Measurements from ENCODE around the gene SLC39A1.

DNA sequence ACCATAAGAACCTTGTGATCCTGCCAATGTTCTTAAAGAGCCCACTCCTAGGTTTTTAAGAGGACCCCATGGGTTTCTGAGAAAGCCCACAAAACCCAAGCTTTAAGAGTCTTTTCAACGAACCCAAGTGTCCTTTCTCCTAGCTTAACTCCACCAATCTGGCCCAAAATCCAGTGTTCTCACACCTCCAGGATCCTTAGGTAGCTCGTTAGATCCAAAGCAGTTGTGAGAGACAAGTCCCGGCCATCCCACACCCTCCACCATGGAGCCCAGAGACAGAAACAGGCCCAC lies 18.6 kb downstream of the SLC39A1 start:
- TF ChIP-seq, protein P1, sequence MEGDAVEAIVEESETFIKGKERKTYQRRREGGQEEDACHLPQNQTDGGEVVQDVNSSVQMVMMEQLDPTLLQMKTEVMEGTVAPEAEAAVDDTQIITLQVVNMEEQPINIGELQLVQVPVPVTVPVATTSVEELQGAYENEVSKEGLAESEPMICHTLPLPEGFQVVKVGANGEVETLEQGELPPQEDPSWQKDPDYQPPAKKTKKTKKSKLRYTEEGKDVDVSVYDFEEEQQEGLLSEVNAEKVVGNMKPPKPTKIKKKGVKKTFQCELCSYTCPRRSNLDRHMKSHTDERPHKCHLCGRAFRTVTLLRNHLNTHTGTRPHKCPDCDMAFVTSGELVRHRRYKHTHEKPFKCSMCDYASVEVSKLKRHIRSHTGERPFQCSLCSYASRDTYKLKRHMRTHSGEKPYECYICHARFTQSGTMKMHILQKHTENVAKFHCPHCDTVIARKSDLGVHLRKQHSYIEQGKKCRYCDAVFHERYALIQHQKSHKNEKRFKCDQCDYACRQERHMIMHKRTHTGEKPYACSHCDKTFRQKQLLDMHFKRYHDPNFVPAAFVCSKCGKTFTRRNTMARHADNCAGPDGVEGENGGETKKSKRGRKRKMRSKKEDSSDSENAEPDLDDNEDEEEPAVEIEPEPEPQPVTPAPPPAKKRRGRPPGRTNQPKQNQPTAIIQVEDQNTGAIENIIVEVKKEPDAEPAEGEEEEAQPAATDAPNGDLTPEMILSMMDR (IDR thresholded peaks at IDR 0.05; ENCODE audit: low read length) = no peak
- no peak for TF ChIP-seq EZH2 (IDR thresholded peaks at IDR 0.05; ENCODE audit: borderline replicate concordance, low read length)

Data from OCI-LY1 (cell line).